CD4-positive, alpha-beta T cell (primary cell): ENCODE data around the gene CHST12. TPM values are rescaled to one million over a fixed set of nuclear protein-coding genes. Genes with fewer than 3 reads are reported as not detected.

ENCODE experiments used
- ATAC-seq: fragments of 200-7000 bp; cut with Tn5 transposase; one replicate; pipeline ENCODE4 v1.10.0; 2022; ENCODE audit warnings: mild to moderate bottlenecking; ENCODE audit not compliant: poor library complexity
- CTCF ChIA-PET: fragments of 350-600 bp; sonication (Branson Sonifier 250); formaldehyde crosslinking; loops from one replicate; lab custom pipeline; 2021; ENCODE audit warnings: antibody characterized with exemption, inconsistent platforms; lab: Charles Lee
- POLR2A ChIA-PET: fragments of 350-600 bp; sonication (Branson Sonifier 250); formaldehyde crosslinking; loops from one replicate; lab custom pipeline; 2021; ENCODE audit warnings: antibody characterized with exemption, inconsistent platforms; lab: Charles Lee
- DNase-seq, 14 experiments: peaks; one replicate each; pipeline ENCODE4 v3.0.0-alpha.2; 2013 to 2020; ENCODE audit warnings: mixed read lengths in 2 of 14
- H3K27ac ChIP-seq, 2 donors: one replicate each; pipeline versions ENCODE4 v1.5.1 to v1.7.0; 2013; ENCODE audit warnings: low read length in 2 of 2, low read depth in 1 of 2, mild to moderate bottlenecking in 1 of 2
- H3K27me3 ChIP-seq, 2 experiments: 1 replicate in 1 of 2; 2 replicates in 1 of 2; pipeline versions ENCODE4 v1.6.1 to v1.7.0; 2013; ENCODE audit warnings: low read length in 2 of 2, control low read depth in 1 of 2, mild to moderate bottlenecking in 1 of 2, moderate library complexity in 1 of 2; ENCODE audit not compliant: insufficient read depth in 2 of 2, control insufficient read depth in 1 of 2
- H3K36me3 ChIP-seq: one replicate; pipeline ENCODE4 v1.6.1; 2013; ENCODE audit warnings: low read length, control low read depth; ENCODE audit not compliant: insufficient read depth
- H3K4me1 ChIP-seq: one replicate; pipeline ENCODE4 v1.6.1; 2013; ENCODE audit warnings: low read length, control low read depth; ENCODE audit not compliant: insufficient read depth
- H3K4me3 ChIP-seq: one replicate; pipeline ENCODE4 v1.5.1; 2013; ENCODE audit warnings: mild to moderate bottlenecking, low read length, moderate library complexity
- H3K9me3 ChIP-seq, 2 experiments: 1 replicate in 1 of 2; 2 replicates in 1 of 2; pipeline versions ENCODE4 v1.6.1 to v1.7.0; 2013; ENCODE audit warnings: low read length in 2 of 2, mild to moderate bottlenecking in 2 of 2, control low read depth in 1 of 2, moderate library complexity in 1 of 2; ENCODE audit not compliant: control insufficient read depth in 1 of 2, insufficient read depth in 1 of 2
- H3K27ac Mint-ChIP-seq: one replicate; pipeline ENCODE4 v1.8.0; 2020; ENCODE audit warnings: mixed read lengths
- H3K27me3 Mint-ChIP-seq: one replicate; pipeline ENCODE4 v1.8.0; 2021; ENCODE audit warnings: mixed read lengths
- H3K36me3 Mint-ChIP-seq: one replicate; pipeline ENCODE4 v1.8.0; 2021; ENCODE audit warnings: low read depth, mixed read lengths
- H3K4me1 Mint-ChIP-seq: one replicate; pipeline ENCODE4 v1.8.0; 2021; ENCODE audit warnings: low read depth, mixed read lengths
- H3K4me3 Mint-ChIP-seq: one replicate; pipeline ENCODE4 v1.8.0; 2020; ENCODE audit warnings: mild to moderate bottlenecking, mixed read lengths
- H3K9me3 Mint-ChIP-seq: one replicate; pipeline ENCODE4 v1.8.0; 2020; ENCODE audit warnings: mixed read lengths
- intact Hi-C, 2 experiments: fragments of 100-400 bp; cut with DNase I in 1 of 2; cut with micrococcal nuclease in 1 of 2; formaldehyde crosslinking; loops; one replicate each; pipeline versions ENCODE4 v1.15.1 to v1.9.0; 2023 to 2025; cut with DNase I, micrococcal nuclease
- total RNA-seq, 174 experiments: library from RNA in 2 of 174; stranded (reverse) in 2 of 174; gene quantifications; one replicate each; pipeline ENCODE4 v1.2.3 and lab custom pipeline; 2021 to 2026
- TF ChIP-seq, protein P1 (sequence below): fragments of 200-600 bp; IDR thresholded peaks from one replicate; pipeline ENCODE4 v1.8.0; 2022; ENCODE audit warnings: antibody characterized with exemption, mild to moderate bottlenecking

CHST12 gene
- total RNA-seq, 2 experiments from 2014 or later = 6.6 to 8.6 TPM

DNA sequence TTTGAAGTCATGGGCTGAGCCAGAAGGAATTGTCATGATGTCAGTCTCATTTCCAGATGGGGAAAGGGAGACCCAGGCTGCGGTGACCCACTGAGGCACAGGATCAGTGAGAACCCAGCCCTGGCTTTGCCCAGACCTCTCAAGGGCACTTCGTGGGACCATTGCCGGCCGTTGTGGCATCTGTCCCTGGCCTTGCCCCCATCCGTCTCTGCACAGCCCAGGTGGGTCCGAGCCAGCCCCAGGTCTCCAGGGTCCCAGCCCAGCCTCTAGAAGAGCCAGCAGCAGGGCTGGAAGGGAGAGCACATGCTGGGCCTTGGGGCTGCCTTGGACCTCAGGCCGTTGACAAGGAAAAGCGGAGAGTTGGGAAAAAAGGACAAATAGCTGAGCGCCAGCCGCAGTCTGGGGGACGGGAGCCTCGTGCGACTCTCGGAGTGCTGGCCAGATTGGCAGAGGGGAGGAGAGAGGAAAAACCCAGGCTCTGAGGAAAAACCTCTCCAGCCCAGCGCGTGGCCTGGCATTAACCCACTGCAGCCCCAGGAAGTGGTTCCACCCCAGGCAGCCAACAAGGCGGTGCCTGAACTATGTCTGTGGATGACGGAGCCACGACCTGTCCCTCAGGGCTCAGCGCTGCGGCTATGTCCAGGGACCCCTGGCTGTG is 42.6 kb downstream of the CHST12 start:
- TF ChIP-seq, protein P1, sequence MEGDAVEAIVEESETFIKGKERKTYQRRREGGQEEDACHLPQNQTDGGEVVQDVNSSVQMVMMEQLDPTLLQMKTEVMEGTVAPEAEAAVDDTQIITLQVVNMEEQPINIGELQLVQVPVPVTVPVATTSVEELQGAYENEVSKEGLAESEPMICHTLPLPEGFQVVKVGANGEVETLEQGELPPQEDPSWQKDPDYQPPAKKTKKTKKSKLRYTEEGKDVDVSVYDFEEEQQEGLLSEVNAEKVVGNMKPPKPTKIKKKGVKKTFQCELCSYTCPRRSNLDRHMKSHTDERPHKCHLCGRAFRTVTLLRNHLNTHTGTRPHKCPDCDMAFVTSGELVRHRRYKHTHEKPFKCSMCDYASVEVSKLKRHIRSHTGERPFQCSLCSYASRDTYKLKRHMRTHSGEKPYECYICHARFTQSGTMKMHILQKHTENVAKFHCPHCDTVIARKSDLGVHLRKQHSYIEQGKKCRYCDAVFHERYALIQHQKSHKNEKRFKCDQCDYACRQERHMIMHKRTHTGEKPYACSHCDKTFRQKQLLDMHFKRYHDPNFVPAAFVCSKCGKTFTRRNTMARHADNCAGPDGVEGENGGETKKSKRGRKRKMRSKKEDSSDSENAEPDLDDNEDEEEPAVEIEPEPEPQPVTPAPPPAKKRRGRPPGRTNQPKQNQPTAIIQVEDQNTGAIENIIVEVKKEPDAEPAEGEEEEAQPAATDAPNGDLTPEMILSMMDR = no peak
- POLR2A ChIA-PET = no interaction called here
- no peaks in the 10 kb centered on the region for H3K27me3 ChIP-seq
- peaks cover 5% of the 10 kb centered on the region for H3K36me3 Mint-ChIP-seq
- CTCF ChIA-PET = no interaction called here
- DNase-seq = no peak
- H3K9me3 Mint-ChIP-seq = no peaks in the 10 kb centered on the region
- H3K36me3 ChIP-seq = peaks cover 2% of the 10 kb centered on the region
- H3K9me3 ChIP-seq = no peaks in the 10 kb centered on the region
- no peak overlapping the region for H3K27ac Mint-ChIP-seq
- H3K4me3 ChIP-seq = no peak overlapping the region
- intact Hi-C loops = no loop called here
- no peaks in the 10 kb centered on the region for H3K4me1 ChIP-seq
- H3K4me1 Mint-ChIP-seq = no peaks in the 10 kb centered on the region
- no peak overlapping the region for H3K4me3 Mint-ChIP-seq
- H3K27ac ChIP-seq = no peak overlapping the region
- no peak for ATAC-seq
- H3K27me3 Mint-ChIP-seq = no peaks in the 10 kb centered on the region

DNA sequence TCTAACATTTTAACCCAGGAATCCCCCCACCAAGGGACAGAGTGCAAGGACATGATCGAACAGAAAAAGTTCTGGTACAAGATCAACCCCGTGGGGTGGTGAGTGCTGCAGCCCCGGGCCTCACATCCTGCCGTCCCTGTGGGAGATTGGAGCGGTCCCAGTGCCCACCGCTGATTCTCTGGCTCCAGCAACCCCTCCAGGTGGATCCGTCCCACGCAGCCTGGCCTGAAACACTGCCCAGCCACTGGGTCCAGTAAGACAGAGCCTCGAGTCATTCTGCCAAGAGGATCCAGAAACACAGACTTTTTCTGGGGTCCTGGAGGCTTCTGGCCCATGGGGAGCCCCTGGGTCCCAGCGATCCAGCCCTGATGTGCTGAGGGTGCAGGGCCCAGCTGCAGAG is 43.3 kb downstream of the CHST12 start:
- intact Hi-C loops = no loop called here
- H3K9me3 Mint-ChIP-seq = no peaks in the 10 kb centered on the region
- TF ChIP-seq, protein P1 = no peak
- no peak overlapping the region for H3K27ac ChIP-seq
- ChIA-PET CTCF (no interaction called here), POLR2A (no interaction called here)
- H3K27ac Mint-ChIP-seq = no peak overlapping the region
- ATAC-seq (no peak), DNase-seq (no peak)
- H3K36me3 ChIP-seq = peaks cover 2% of the 10 kb centered on the region
- no peaks in the 10 kb centered on the region for H3K4me1 Mint-ChIP-seq
- no peak overlapping the region for H3K4me3 ChIP-seq
- H3K36me3 Mint-ChIP-seq = peaks cover 5% of the 10 kb centered on the region
- H3K27me3 ChIP-seq = peaks cover 0 to under 1% of the 10 kb centered on the region in 2 experiments
- peaks cover 6% of the 10 kb centered on the region for H3K4me1 ChIP-seq
- no peaks in the 10 kb centered on the region for H3K27me3 Mint-ChIP-seq
- no peaks in the 10 kb centered on the region for H3K9me3 ChIP-seq
- no peak overlapping the region for H3K4me3 Mint-ChIP-seq

DNA sequence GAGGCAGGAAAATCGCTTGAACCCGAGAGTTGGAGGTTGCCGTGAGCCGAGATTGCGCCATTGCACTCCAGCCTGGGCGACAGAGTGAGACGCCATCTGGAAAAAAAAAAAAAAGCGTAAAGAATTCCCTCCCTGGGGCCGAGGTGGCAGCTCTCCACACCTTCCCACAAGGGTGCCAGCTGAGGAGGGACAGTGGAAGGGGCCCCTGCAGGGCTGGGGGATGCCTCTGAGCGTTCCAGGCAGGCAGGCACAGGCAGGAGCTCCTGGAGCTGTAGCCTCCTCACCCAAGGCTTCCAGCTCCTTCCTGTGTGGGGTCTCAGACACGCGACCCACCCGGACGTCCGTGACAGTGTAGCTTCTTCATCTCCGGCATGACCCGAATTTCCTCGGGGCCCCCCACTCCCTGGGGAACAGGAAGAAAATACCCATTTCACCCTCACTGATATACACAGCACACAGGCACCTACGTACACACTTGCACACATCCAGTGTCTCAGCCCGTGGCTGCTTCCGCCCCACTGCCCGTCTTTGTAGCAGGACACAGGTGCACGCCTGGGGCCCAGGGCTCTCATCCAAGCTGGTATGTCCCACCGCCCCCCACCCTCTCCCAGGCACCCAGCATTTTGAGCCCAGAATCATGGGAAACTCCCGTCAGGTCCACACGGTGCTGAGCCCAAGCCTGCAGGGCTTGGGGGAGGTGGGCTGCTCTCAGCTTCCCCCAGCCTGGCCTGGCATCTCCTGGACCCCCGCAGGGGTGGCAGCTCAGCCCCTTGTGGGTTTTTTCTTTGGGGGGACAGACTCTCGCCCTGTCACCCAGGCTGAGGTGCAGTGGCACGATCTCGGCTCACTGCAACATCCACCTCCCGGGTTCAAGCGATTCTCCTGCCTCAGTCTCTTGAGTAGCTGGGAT is 47.0 kb downstream of the CHST12 start:
- Mint-ChIP-seq H3K4me3 (no peak overlapping the region), H3K9me3 (no peaks in the 10 kb centered on the region), H3K27ac (no peak overlapping the region), H3K4me1 (no peaks in the 10 kb centered on the region), H3K27me3 (no peaks in the 10 kb centered on the region), H3K36me3 (no peaks in the 10 kb centered on the region)
- TF ChIP-seq, protein P1 = no peak
- DNase-seq (no peak), ATAC-seq (no peak)
- CTCF ChIA-PET = interaction anchor here (0.6 to 1.9 kb wide), 10 partner anchors 18 to 265 kb away, joined by 3 to 13 read pairs (median 3); no protein-coding TSS in a partner anchor
- no peak overlapping the region for H3K27ac ChIP-seq
- H3K4me1 ChIP-seq = peaks cover 12% of the 10 kb centered on the region
- intact Hi-C loops = loop anchor here (1.0 to 10.0 kb wide), 5 partner anchors 117 to 704 kb away; no protein-coding TSS in a partner anchor
- no peak overlapping the region for H3K4me3 ChIP-seq
- H3K27me3 ChIP-seq = peaks cover 0 to 9% of the 10 kb centered on the region in 2 experiments
- no peaks in the 10 kb centered on the region for H3K9me3 ChIP-seq
- peaks cover 2% of the 10 kb centered on the region for H3K36me3 ChIP-seq
- POLR2A ChIA-PET = interaction anchor here (1.3 kb wide), 1 partner anchor 46 kb away, joined by 3 read pairs; no protein-coding TSS in a partner anchor
